ENCODE results near the gene GALNTL6. TPM values are rescaled to one million over a fixed set of nuclear protein-coding genes. Genes with fewer than 3 reads are reported as not detected.
"Not testable (repeated sequence)": the region's sequence is repeated elsewhere in the genome, so short reads cannot be mapped to it uniquely, and the experiment has no call there.

The GALNTL6 gene
- total RNA-seq, 2 experiments from 2014 or later: not detected

GRCh38 chr4:172881645-172882044 lies 1068.4 kb downstream of the GALNTL6 start:
- no peaks in the 10 kb centered on the region for H3K36me3 Mint-ChIP-seq

GRCh38 chr4:172887358-172887757 lies 1074.2 kb downstream of the GALNTL6 start:
- H3K27me3 Mint-ChIP-seq, H3K27ac Mint-ChIP-seq: not testable (repeated sequence)

More at GRCh38 chr4:172881645-172882044, 1068.4 kb downstream of the GALNTL6 start:
- Mint-ChIP-seq H3K4me3 (no peak overlapping the region), H3K27ac (no peak overlapping the region), H3K27me3 (no peaks in the 10 kb centered on the region), H3K9me3 (peaks cover 4% of the 10 kb centered on the region), H3K4me1 (no peaks in the 10 kb centered on the region)
- no peak for DNase-seq

GRCh38 chr4:172887959-172888358 lies 1074.8 kb downstream of the GALNTL6 start:
- DNase-seq: no peak
- peaks cover 7% of the 10 kb centered on the region for H3K9me3 Mint-ChIP-seq
- no peak overlapping the region for H3K27ac Mint-ChIP-seq
- peaks cover 2% of the 10 kb centered on the region for H3K36me3 Mint-ChIP-seq
- no peak overlapping the region for H3K4me3 Mint-ChIP-seq
- no peaks in the 10 kb centered on the region for H3K4me1 Mint-ChIP-seq
- no peaks in the 10 kb centered on the region for H3K27me3 Mint-ChIP-seq

More at GRCh38 chr4:172887358-172887757, 1074.2 kb downstream of the GALNTL6 start:
- not testable (repeated sequence) for H3K9me3 Mint-ChIP-seq, DNase-seq, H3K4me3 Mint-ChIP-seq, H3K4me1 Mint-ChIP-seq, H3K36me3 Mint-ChIP-seq

- H3K4me1 Mint-ChIP-seq: no peaks in the 10 kb centered on the region
- H3K27ac Mint-ChIP-seq: no peak overlapping the region
- H3K9me3 Mint-ChIP-seq: peaks cover 10% of the 10 kb centered on the region
- peaks cover 4% of the 10 kb centered on the region for H3K27me3 Mint-ChIP-seq
- DNase-seq: no peak
- H3K36me3 Mint-ChIP-seq: peaks cover 2% of the 10 kb centered on the region
- no peak overlapping the region for H3K4me3 Mint-ChIP-seq
Measured at GRCh38 chr4:172892300-172892699, 1079.1 kb downstream of the GALNTL6 start.

GRCh38 chr4:172895699-172896098 lies 1082.5 kb downstream of the GALNTL6 start:
- no peak overlapping the region for H3K4me3 Mint-ChIP-seq
- no peaks in the 10 kb centered on the region for H3K4me1 Mint-ChIP-seq
- H3K36me3 Mint-ChIP-seq: peaks cover 2% of the 10 kb centered on the region
- peaks cover 10% of the 10 kb centered on the region for H3K9me3 Mint-ChIP-seq
- peaks cover 4% of the 10 kb centered on the region for H3K27me3 Mint-ChIP-seq
- DNase-seq: no peak
- H3K27ac Mint-ChIP-seq: no peak overlapping the region

- peaks cover 2% of the 10 kb centered on the region for H3K36me3 Mint-ChIP-seq
Measured at GRCh38 chr4:172897046-172897445, 1083.8 kb downstream of the GALNTL6 start.

GRCh38 chr4:172898715-172899114 lies 1085.5 kb downstream of the GALNTL6 start:
- DNase-seq: no peak
- Mint-ChIP-seq H3K27me3 (peaks cover 7% of the 10 kb centered on the region), H3K4me1 (no peaks in the 10 kb centered on the region), H3K4me3 (no peak overlapping the region), H3K27ac (no peak overlapping the region), H3K36me3 (no peaks in the 10 kb centered on the region), H3K9me3 (peaks cover 7% of the 10 kb centered on the region)

More at GRCh38 chr4:172897046-172897445, 1083.8 kb downstream of the GALNTL6 start:
- Mint-ChIP-seq H3K27ac (no peak overlapping the region), H3K27me3 (peaks cover 4% of the 10 kb centered on the region), H3K4me3 (no peak overlapping the region), H3K4me1 (no peaks in the 10 kb centered on the region), H3K9me3 (peaks cover 9% of the 10 kb centered on the region)
- DNase-seq: no peak

GRCh38 chr4:172899861-172900260 lies 1086.7 kb downstream of the GALNTL6 start:
- H3K4me1 Mint-ChIP-seq: no peaks in the 10 kb centered on the region
- H3K27me3 Mint-ChIP-seq: peaks cover 12% of the 10 kb centered on the region
- H3K27ac Mint-ChIP-seq: no peak overlapping the region
- no peaks in the 10 kb centered on the region for H3K36me3 Mint-ChIP-seq
- peaks cover 7% of the 10 kb centered on the region for H3K9me3 Mint-ChIP-seq
- no peak for DNase-seq
- H3K4me3 Mint-ChIP-seq: no peak overlapping the region

- H3K27ac Mint-ChIP-seq: no peak overlapping the region
- peaks cover 12% of the 10 kb centered on the region for H3K27me3 Mint-ChIP-seq
- no peak overlapping the region for H3K4me3 Mint-ChIP-seq
- no peaks in the 10 kb centered on the region for H3K4me1 Mint-ChIP-seq
- H3K9me3 Mint-ChIP-seq: peaks cover 1% of the 10 kb centered on the region
- H3K36me3 Mint-ChIP-seq: no peaks in the 10 kb centered on the region
- DNase-seq: no peak
Measured at GRCh38 chr4:172900900-172901299, 1087.7 kb downstream of the GALNTL6 start.

- H3K9me3 Mint-ChIP-seq, H3K36me3 Mint-ChIP-seq, H3K27me3 Mint-ChIP-seq, H3K4me1 Mint-ChIP-seq, DNase-seq, H3K4me3 Mint-ChIP-seq, H3K27ac Mint-ChIP-seq: not testable (repeated sequence)
Measured at GRCh38 chr4:172912468-172912867, 1099.3 kb downstream of the GALNTL6 start.

- not testable (repeated sequence) for H3K36me3 Mint-ChIP-seq, H3K4me3 Mint-ChIP-seq, H3K27ac Mint-ChIP-seq, DNase-seq, H3K4me1 Mint-ChIP-seq, H3K27me3 Mint-ChIP-seq, H3K9me3 Mint-ChIP-seq
Measured at GRCh38 chr4:172917403-172917802, 1104.2 kb downstream of the GALNTL6 start.

GRCh38 chr4:172919269-172919668 lies 1106.1 kb downstream of the GALNTL6 start:
- Mint-ChIP-seq H3K36me3 (no peaks in the 10 kb centered on the region), H3K27me3 (no peaks in the 10 kb centered on the region), H3K9me3 (peaks cover 5% of the 10 kb centered on the region), H3K27ac (no peak overlapping the region), H3K4me1 (no peaks in the 10 kb centered on the region), H3K4me3 (no peak overlapping the region)
- DNase-seq: no peak

- Mint-ChIP-seq H3K27ac (no peak overlapping the region), H3K4me1 (no peaks in the 10 kb centered on the region), H3K9me3 (no peaks in the 10 kb centered on the region), H3K4me3 (no peak overlapping the region), H3K36me3 (no peaks in the 10 kb centered on the region), H3K27me3 (peaks cover 3% of the 10 kb centered on the region)
- DNase-seq: no peak
Measured at GRCh38 chr4:172927096-172927814, 1114.1 kb downstream of the GALNTL6 start.

- H3K27ac Mint-ChIP-seq: no peak overlapping the region
Measured at GRCh38 chr4:172928347-172928746, 1115.1 kb downstream of the GALNTL6 start.

GRCh38 chr4:172938072-172938829 lies 1125.0 kb downstream of the GALNTL6 start:
- H3K27me3 Mint-ChIP-seq: peaks cover 7% of the 10 kb centered on the region
- H3K4me1 Mint-ChIP-seq: no peaks in the 10 kb centered on the region
- no peaks in the 10 kb centered on the region for H3K36me3 Mint-ChIP-seq
- H3K27ac Mint-ChIP-seq: no peak overlapping the region
- no peak overlapping the region for H3K4me3 Mint-ChIP-seq
- H3K9me3 Mint-ChIP-seq: no peaks in the 10 kb centered on the region
- no peak for DNase-seq

More at GRCh38 chr4:172928347-172928746, 1115.1 kb downstream of the GALNTL6 start:
- Mint-ChIP-seq H3K27me3 (peaks cover 3% of the 10 kb centered on the region), H3K9me3 (no peaks in the 10 kb centered on the region), H3K4me3 (no peak overlapping the region), H3K4me1 (no peaks in the 10 kb centered on the region), H3K36me3 (no peaks in the 10 kb centered on the region)
- no peak for DNase-seq
